Eye (tissue), 1 donor: ENCODE measurements around the gene FADS3.

Experiments
- DNase-seq: peaks from one replicate; pipeline ENCODE4 v3.0.0-alpha.2; 2015

FADS3 gene

DNA sequence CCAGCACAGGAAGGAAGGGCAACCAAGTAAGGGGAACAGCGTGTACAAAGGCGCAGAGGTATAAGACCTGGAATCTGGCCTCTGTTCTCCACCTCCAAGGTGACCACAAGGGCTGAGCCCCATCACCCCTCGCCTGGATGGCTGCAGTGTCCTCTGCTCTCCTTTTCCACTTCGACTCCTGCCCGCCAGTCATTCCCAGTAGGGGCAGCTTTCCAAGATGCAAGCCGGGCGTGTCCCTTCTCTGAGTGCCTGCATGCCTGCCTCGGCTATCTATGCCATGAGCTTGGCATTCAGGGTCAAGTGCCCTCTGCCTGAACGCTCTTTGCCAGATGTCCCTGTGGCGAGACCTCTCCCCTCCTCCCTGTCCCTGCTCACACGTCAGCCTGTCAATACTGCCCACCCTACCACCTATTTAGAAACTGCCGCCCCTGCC is 17.0 kb downstream of the FADS3 start:
- DNase-seq, result no peak

DNA sequence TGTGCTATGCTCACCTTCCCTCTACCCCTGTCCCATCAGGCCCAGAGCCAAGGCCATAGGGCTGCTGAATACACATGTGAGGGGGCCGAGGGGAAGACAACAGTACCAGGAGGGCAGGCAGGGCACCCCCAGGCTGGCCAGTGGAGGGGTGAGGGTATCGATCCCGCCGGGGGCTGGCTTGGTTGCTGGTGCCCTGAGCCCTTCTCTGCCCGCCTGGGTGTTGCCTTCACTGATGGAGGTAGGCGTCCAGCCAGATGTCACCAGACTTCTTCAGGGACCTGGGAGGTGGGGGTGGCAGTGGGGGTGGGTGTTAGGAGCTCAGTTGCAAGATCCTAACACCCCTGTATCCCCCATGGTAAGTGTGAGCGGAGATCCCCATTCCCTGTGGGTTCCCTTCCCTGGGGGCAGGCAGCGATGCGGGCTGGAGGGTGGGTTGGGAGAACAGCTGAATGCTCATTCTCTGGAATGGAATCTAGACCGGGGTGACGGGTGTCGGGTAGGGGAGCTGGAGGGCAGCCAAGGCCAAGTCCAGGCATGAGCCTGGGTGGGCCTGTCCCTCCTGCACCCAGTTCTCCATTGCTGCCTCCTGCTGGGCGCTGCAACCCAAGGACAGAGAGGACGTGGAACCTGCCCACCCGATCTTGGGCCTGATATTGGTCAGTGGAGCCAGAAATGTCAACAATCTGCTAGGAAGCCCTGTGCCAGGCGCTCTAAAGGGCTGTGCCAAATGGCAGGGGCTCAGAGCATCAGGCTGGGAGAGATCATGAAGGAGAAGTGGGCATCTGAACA is 17.6 kb downstream of the FADS3 start:
- no peak for DNase-seq

DNA sequence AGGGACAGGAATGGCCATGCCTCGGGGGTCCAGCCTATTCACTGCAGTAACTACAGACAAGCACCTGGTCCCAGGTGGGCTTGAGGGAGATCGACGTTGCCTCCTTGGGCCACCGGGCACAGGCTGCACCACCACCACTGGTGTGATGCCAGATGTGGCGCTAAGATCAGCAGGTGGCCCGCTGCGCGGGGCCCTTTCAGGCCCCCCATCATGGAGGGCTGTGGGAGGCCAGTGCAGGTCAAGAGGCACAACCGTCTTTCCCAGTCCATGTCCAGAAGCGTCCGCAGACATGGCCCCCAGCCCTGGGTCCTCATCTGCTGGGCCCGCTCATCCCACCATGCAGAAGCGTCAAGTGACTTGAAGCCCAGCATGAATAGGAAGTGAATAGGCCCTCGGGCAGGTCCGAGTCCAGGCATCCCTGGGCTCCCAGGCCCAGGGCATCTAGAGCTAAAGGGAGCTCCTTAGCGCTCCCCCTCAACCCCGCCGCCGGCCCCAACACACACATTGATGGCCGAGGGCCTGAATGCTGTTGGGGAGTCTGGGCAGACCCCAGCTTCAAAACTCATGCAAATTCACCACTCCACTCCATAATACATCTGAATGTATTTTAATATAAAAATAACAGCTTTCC is 18.3 kb downstream of the FADS3 start:
- no peak for DNase-seq

DNA sequence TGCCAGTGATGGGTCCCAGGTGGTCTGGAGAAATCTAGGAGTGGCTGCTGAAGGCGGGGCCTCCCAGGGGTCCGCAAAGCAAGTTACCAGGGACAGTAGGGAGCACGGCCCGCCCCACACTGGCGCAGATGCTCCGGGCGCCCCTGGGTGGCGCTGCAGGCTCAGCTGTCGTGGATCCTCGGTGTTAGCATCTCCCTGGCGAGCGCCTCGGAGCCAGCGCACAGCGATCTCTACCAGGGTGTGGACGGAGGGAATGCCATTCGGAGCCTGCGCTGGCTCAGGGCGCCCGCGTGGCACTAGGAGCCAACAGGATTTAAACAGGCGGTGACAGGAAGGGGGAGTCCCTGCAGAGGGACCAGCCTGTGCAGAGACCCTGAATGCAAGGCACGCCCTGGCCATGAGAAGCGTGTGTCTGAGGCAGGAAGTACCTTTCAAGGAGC is 20.2 kb downstream of the FADS3 start:
- DNase-seq, result peak; percentile 90

DNA sequence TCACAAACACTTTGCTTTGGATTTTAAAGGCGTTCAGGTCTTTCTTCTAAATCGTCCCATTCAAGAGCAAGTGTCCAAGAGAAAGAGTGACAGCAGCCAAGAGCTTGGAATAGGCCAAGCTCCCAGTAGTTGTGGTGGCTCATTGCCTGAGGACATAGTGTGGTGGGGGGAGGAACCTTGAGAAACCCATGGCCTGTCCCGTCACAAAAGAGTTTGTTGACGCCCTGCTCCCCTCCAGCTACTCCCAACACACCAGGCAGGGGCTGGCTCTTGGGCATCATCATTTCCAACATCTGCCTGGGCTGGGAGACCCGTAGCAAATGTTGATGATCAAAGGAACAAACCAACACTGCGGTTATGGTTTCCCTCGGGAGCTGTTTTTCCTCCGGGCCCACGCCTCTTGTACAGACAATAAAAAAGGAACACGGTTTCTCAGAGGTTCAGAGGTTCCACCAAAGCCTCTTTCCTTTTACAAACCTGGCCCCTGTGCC is 20.8 kb downstream of the FADS3 start:
- no peak for DNase-seq

DNA sequence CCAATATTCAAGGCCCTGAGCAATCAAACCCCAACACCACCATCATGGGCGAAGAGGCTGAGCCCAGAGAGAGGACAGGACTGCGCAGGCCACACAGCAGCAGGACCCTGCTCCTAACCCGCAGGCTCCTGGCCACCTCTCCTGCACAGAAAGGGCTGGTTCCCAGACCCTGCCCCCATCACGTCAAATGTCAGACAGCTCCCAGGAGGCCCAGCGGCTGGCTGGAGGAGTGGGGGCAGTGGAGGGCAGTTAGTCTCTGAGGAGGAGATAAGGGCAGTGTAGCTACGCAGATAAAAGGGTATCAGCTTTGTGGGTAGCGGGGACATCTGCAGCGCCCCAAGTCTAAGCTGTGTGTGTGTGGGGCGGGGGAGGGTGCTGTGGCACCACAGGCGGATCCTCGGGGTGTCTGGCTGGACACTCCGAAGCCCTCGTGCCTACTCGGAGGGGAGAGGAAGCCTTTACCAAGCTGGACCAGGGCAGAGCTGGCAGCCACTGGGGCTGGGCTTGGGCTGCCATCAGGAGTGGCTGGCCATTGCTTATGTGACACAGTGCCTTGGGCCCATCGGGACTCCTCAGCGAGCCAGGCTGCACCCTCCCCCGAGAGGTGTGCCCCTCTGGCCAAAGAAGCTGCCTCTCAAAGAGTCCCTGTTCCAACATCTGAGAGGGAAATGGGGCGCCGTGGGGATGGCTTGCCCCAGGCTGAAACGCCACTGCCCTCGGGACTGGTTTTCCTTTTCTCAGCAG is 21.5 kb downstream of the FADS3 start:
- DNase-seq, result peak; percentile 41

DNA sequence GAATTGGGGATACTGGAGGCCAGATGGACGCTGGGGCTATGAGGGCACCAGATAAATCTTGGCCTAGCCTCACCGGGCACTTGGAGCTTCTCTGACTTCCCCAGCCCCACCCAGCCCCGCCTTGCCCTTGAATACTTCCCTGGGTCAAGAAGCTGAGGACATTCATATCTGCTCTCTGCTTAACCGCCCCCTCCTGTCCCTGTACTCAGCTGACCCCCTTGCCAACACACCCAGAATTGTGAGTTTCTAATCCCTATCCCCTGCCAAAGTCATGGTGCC is 22.0 kb downstream of the FADS3 start:
- DNase-seq, result no peak

DNA sequence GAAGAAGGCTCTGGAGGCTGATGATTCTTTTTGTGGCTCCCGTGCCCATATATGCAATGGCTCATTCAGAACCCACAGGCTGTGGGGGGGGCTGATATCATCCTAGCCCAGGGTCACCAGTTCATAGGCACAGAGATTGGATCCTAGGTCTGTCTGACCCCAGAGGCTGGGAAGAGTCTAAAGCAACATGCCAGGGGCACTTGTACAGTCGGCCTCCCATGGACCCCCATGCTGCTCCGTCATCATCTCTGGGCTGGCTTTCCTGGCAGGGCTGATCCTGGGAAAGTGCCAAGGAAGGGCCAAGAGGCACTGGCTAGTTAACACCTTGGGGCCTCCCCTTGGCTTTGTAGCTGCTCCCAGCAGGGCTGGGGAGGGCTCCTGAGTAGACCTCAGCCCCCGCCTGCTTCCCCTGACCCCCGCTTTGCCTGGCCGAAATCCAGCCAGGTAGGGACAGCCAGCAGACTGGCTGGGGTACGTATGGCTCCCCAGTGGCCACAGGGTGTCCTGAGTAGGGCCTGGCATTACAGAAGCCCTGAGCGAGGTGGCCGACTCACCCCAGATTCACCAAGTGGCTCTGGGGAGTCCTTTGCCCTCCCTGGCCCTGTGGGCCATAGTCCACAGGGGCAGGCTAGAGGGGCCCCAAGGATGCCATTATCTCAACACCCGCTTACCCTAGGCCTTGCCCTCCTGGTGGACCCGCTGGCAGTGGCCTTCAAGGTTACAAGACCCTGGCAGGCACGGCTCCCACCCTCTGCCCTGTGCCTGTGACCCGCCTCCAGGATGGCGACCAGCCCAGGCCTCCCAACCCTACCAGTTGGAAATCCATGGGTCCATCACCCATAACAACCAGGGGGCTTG is 22.5 kb downstream of the FADS3 start:
- no peak for DNase-seq

DNA sequence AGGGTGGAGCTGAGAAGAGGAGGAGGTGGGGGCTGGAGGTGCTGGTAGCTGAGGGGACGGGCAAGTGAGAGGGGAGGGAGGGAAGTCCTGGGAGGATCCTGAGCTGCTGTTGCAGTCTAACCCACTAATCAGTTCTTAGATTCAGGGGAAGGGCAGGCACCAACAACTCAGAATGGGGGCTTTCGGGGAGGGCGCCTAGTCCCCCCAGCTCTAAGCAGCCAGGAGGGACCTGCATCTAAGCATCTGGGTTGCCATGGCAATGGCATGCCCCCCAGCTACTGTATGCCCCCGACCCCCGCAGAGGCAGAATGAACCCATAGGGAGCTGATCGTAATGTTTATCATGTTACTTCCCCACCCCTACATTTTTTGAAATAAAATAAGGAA is 24.4 kb downstream of the FADS3 start:
- DNase-seq, result no peak

DNA sequence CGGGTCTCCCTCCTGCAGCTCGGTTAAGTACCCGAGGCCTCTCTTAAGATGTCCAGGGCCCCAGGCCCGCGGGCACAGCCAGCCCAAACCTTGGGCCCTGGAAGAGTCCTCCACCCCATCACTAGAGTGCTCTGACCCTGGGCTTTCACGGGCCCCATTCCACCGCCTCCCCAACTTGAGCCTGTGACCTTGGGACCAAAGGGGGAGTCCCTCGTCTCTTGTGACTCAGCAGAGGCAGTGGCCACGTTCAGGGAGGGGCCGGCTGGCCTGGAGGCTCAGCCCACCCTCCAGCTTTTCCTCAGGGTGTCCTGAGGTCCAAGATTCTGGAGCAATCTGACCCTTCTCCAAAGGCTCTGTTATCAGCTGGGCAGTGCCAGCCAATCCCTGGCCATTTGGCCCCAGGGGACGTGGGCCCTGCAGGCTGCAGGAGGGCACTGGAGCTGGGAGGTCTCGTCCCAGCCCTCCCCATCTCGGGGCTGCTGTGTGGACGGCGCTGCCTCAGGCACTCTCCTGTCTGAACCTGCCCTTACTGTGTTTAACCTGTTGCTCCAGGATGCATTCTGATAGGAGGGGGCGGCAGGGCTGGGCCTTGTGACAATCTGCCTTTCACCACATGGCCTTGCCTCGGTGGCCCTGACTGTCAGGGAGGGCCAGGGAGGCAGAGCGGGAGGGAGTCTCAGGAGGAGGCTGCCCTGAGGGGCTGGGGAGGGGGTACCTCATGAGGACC is 25.0 kb downstream of the FADS3 start:
- no peak for DNase-seq

DNA sequence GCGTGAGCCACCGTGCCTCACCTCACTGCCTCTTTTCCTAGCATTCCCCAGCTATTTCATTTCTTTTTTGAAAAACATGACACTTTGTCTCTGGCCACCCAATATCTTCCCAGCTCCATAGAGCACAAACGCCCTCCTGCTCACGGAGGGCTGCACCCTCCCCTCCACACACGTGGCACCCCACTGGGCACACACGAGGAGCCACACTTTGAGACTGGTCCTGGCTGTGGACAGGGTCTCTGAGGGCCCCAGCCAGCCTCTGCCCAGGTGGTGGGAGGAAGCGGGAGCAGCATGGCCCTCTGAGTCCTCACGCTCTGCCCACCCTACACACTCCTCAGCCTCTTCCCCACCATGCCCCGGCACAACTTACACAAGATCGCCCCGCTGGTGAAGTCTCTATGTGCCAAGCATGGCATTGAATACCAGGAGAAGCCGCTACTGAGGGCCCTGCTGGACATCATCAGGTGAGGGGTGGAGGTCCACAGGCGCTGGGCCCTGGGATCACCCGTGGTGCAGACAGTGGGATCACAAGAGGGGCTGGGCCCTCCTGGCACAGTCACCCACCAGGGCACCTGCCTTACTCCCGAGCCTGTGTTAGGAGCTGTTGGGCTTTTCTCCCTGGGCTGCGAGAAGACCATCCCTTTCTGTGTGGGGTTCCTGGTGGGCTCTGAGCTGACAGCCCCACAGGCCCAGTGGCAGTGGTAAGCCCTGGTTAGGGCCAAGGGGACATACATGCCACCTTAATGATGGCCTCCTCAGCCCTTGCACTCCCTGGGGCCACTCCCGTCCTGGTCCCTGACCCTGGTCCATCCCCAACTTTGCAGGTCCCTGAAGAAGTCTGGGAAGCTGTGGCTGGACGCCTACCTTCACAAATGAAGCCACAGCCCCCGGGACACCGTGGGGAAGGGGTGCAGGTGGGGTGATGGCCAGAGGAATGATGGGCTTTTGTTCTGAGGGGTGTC is 26.2 kb downstream of the FADS3 start:
- DNase-seq, result no peak

DNA sequence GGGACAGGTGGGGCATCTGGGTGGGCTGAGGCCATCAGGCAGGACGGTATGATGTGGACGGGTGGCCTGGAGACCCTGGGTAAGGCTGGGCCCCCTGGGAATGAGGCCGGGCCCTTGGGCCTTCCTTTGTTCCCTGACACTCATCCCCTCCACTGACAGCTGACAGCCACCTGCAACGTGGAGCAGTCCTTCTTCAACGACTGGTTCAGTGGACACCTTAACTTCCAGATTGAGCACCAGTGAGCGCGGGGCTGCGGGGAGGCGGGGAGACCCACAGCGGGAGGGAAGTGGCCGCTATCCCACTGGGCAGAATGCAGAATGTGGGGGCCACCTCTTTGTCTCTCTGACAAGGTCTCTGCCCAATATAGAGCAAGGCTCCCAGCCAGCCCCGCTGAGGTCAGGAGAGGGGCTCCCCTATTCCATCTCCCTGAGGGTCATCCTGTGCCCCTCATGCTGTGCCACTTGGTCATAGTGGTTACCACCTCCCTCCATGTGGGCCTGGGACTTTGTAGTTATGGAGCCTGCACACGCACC is 27.7 kb downstream of the FADS3 start:
- DNase-seq, result no peak

DNA sequence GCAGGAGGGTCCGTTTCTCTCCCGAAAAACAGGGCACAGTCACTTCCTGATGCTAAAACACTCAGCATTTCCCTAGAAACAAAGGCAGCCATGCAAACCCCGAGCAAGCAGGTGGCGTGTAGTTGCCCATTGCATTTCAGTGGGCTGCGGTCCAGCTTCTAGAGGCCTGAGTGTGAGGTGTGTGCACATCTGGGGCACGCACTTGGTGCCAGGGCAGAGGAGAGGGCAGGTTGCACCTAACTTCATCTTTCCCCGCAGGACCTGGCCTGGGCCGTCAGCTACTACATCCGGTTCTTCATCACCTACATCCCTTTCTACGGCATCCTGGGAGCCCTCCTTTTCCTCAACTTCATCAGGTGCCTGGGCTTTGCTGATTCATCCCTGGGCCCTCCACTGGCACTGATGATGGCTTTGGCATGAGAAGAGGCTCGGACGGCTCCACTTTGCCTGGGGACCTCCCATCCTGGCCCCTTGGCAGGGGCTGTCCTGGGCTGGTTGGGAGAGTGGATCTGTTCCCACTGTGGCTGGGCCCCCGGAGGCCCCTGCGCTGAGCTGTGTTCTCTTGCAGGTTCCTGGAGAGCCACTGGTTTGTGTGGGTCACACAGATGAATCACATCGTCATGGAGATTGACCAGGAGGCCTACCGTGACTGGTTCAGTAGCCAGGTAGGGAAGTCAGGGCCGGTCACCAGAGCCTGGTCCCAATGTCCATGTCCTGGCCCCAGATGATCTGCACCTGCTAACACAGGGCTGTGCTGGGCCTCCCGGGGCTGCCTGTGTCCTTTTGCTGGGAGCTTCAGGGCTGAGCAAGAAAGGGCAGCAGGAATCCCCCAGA is 28.4 kb downstream of the FADS3 start:
- no peak for DNase-seq

DNA sequence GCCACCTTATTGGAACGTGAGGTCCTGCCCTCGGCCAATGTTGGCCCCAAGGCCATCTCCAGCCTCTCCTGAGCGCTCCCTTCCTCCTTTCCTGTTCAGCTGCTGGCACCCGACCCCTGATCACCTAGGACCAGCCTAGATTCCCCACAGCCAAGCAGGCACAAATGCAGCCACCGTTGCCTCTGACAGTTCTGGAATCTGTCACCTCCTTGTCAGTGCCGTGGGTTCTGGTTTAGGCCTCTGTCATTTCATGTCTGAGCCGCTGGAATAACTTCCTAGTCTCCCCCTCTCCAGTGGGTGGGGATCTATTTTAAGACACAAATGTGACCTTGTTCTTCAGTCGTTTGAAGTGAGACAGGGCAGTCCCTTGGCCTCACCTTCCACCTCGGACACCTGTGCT is 29.7 kb downstream of the FADS3 start:
- DNase-seq, result no peak

DNA sequence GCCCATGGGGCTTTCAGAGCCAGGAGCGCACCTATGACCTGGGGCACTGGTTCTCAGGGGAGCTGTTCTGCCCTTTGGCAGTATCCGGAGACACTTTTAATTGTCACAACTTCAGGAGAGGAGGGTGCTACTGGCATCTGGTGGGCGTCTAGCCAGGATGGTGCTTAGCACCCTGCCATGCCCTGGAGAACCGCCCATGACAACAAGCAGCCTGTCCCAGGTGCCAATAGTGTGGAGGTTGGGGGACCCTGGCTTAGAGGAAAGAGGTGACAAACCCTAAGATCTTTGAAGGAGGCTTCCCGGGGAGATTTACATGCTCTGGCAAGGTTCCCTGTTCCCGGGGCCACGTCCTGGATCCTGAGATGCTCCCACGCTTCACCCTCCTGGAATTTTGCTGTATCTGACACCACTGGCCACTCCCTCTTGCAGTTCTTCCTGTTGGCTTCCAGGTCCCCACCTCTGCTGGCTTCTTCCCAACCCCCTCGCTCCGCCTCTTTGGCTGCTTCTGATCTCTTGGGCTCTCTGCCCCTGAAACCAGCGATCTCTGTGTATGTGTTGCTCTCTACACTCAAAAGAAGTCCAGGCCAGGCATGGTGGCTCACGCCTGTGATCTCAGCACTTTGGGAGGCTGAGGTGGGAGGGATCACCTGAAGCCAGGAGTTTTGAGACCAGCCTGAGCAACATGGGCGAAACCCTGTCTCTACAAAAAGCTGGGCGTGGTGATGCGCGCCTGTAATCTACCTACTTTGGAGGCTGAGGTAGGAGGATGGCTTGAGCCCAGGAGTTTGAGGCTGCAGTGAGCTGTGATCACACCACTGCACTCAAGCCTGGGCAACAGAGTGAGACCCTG is 31.1 kb downstream of the FADS3 start:
- no peak for DNase-seq

DNA sequence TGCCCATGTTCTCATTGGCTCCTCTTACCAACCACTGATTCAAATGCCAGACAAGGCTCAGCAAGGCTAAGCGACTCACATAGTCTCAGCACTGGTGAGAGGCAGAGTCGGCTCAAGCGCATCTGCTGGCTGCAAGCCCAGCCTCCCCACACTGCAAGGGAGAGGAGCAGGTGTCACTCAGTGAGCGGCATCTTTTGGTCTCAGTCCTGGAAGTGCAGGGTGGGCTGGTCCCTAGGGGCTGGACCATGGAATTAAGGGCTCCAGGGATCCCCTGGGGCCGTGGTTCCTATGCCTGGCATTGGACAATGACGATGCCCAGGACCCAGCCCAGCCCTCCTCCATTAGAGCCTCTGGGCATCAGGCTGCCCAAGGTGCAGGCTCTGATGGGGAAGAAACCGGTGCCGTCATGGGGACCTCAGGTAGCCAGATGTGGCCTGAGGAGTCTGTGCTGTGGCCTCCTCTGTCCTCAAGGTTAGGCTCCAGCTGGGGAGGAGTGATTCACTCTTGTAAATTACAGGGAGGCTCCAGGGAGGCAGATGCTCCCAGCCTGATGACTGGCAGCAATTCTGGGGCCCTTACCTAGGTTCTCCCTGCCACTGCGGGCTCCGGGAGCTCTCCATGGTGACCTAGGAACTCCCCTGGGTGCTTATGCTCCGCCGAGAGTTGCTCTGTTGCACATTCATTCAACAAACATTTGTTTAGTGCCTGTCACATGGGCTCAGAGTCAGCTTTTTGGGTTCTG is 35.2 kb downstream of the FADS3 start:
- DNase-seq, result no peak

DNA sequence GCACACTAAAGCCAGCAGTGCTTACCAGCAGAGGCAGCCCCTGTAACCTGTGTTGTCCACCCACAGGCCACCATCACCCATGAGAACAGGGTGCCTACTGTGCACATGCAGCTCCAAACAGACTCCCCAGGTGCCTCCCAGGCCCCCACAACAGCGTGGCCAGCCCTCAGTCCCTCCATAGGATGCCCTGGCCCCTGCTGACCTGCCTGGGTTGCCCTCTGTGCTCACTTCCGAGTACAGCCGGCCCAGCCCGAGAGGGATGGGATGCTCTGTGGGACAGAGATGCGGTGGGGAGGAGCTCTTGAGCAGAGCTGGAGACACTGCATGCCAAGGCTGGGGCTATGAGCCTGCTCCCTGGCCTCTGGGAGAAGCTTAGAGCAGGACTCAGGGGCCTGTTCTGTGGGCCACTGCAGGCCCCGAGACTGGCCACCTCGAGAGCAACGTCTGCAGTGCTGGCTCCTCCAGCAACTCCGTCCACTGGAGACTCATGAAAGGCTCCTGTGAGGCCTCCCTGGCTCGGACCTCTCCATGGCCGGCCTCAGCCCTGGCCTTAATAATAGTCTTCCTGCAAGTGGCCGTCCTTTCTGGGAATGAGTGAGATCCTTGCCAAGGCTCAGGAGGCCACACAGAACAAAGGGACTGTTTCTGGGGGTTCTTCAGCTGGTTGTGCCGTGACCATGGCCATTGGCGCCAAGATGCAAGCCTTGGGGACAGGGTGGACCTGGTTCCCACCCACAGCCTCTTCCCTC is 36.2 kb downstream of the FADS3 start:
- DNase-seq, result no peak
